H7 (cell line): ENCODE data around the gene DNAJC10. TPM values are rescaled to one million over a fixed set of nuclear protein-coding genes. Genes with fewer than 3 reads are reported as not detected.
A peak's percentile ranks its signal among the peaks of the same experiment; 100 is the strongest.
"Not testable (repeated sequence)": the region's sequence is repeated elsewhere in the genome, so short reads cannot be mapped to it uniquely, and the experiment has no call there.

Experiments used
- DNase-seq: peaks from one replicate; pipeline ENCODE4 v3.0.0; 2012
- H3K27me3 ChIP-seq: 2 replicates; pipeline ENCODE4 v1.6.0; 2011; ENCODE audit warnings: mild to moderate bottlenecking, low read length; ENCODE audit not compliant: control insufficient read depth, insufficient read depth
- H3K36me3 ChIP-seq: replicated peaks from 2 replicates; pipeline ENCODE4 v1.5.1; 2011; ENCODE audit warnings: low read length; ENCODE audit not compliant: control insufficient read depth, insufficient read depth
- H3K4me3 ChIP-seq: 2 replicates; pipeline ENCODE4 v1.5.1; 2011; ENCODE audit warnings: low read depth, mild to moderate bottlenecking, control low read depth, low read length, moderate library complexity; ENCODE audit not compliant: insufficient read depth
- total RNA-seq: library from RNA; depleted of rRNA; stranded (reverse); fragments of >200 nt; shearing (Covaris generic); gene quantifications from 2 replicates; pipeline ENCODE4 v1.2.3, GENCODE V29; 2014; rRNA removed

DNAJC10 gene, protein sequence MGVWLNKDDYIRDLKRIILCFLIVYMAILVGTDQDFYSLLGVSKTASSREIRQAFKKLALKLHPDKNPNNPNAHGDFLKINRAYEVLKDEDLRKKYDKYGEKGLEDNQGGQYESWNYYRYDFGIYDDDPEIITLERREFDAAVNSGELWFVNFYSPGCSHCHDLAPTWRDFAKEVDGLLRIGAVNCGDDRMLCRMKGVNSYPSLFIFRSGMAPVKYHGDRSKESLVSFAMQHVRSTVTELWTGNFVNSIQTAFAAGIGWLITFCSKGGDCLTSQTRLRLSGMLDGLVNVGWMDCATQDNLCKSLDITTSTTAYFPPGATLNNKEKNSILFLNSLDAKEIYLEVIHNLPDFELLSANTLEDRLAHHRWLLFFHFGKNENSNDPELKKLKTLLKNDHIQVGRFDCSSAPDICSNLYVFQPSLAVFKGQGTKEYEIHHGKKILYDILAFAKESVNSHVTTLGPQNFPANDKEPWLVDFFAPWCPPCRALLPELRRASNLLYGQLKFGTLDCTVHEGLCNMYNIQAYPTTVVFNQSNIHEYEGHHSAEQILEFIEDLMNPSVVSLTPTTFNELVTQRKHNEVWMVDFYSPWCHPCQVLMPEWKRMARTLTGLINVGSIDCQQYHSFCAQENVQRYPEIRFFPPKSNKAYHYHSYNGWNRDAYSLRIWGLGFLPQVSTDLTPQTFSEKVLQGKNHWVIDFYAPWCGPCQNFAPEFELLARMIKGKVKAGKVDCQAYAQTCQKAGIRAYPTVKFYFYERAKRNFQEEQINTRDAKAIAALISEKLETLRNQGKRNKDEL
- total RNA-seq, result 69.7 and 71.4 TPM in 2 replicates

DNA sequence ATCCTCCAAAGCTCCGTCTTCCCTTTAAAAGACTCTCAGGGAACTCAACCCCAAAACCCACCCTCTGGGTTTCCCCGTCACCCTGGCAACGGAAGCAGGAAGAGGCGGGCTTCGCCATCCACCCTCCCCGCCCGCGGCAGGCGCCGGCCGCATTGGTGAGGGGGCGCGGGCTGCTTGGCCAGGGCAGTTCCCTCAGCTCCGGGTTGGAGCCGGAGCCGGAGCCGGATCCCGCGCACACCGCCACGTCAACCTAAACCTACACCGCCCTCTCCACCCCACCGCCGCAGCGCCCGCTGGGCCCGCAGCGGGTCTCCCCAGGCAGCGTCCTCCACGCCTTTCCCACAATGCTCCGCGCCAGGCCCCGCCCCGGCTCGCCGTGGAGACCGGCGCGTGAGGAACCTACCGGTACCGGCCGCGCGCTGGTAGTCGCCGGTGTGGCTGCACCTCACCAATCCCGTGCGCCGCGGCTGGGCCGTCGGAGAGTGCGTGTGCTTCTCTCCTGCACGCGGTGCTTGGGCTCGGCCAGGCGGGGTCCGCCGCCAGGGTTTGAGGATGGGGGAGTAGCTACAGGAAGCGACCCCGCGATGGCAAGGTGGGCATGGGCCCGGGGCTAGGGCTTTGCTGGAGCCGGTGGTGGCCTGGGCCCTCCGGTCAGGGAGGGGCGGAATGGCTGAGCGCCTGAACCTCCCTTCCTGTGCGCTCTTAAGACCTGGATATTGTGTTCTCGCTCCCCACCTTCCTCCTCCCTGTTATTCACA is at the start of gene DNAJC10:
DNAJC10 (plus strand) TSS at position 366 of the 758 bp plus-strand sequence. CDS start 1,830 bp downstream, outside the sequence.
- Histone ChIP-seq H3K4me3 (peak within 1 kb of the TSS; percentile 67), H3K36me3 (no peaks in the 10 kb centered on the region), H3K27me3 (no peaks in the 10 kb centered on the region)
- peak; percentile 91 for DNase-seq

DNA sequence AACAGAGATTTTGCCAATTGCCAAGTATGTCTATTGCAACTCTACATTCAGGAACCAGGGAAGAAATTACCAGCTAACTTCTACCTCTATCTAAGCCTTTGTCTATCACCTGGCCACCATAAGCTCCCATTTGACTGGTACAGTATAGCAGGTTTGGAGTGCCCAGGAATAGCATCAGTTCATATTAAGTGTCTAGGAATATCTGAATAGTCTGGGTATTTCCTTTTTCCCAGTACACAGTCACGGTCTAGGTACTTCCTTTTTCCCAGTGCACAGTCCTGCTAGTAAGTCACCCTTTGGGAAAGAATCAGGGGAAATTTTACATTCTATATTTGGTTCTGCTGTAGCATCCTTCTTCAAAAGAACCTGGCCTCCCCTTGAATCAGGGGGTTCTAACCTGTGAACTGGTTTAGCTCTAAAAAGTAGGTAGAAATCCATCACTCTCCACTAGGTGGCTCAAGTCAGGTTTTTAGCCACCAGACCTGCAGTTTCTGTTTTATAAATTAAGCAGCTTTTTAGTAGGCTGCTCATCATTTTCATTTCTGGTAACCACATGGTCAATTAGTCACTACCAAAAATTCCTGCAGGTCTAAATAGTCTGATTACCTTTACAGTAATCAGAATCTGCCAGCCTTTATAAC is 49.3 kb upstream of the DNAJC10 start:
- DNase-seq, result peak; percentile 30
- Histone ChIP-seq H3K27me3 (no peaks in the 10 kb centered on the region), H3K4me3 (no peak overlapping the region), H3K36me3 (no peaks in the 10 kb centered on the region)

DNA sequence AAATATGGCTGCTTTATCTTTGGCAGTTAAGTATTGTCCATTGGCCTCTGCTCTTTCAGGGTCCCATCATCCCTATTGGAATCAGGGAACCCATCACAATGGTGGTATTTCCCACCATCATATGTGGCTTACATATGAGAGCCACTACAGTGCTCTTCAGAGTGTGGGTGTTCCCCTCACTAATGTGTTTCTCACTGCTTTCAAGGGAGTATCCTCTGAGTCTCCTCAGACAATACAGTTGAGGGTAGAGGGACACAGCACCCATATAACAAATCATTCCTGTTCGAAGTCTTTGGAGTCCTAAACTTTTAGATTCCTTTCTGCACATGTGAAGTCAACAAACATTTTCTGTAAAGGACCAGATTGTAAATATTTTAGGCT is 48.8 kb upstream of the DNAJC10 start:
- Histone ChIP-seq H3K4me3 (no peak overlapping the region), H3K27me3 (no peaks in the 10 kb centered on the region), H3K36me3 (no peaks in the 10 kb centered on the region)
- no peak for DNase-seq

DNA sequence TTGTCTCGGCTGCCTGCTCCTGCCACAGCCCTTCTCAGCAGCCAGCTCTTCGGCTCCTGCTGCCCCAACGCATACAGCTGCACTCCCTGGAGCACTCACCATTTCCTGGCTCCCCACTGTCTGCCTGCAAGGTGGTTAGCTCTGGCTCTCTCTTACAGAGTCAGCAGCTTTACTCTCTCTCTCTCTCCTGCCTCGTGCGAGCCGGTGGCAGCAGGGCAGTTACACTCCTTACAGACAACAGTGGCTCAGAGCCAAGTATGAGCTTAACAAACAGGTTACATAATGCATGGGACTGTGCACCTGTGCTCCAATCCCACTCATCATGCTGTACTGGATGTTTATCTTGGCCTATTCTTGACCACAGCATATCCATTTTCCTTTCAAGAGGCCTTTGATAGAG is 47.4 kb upstream of the DNAJC10 start:
- no peak for DNase-seq
- no peaks in the 10 kb centered on the region for H3K27me3 ChIP-seq
- no peak overlapping the region for H3K4me3 ChIP-seq
- H3K36me3 ChIP-seq, result no peaks in the 10 kb centered on the region

DNA sequence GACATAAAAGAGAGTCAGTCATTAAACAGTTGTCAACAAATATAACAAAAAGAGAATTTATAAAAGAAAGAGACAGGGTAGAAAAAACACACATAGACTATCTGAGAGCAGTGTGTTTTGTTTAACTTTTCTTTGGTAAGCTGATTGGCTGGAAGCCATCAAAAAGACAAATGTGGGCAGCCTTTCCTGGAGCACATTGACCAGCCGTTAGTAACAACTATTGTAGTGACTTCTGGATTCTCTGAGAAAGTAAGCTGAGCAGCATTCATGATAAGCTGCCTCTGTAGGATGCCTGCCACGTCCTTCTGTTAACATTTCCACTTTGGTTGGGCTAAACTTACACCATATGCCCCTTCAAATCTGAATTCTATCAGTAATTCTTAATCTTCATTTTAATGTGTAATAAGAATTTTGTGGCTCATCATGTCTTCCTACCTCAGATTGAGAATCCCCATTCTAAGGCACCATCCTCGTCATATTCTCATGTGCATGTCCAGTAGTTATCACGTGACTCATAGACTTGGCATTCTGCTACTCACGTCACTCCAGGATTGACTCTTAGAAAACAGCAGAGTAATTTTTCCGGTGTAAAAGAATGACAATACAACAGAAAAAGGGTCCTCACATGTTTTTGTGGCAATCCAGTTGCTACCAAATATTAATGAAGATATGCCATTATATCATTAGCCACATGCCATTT is 43.4 kb upstream of the DNAJC10 start:
- H3K4me3 ChIP-seq, result no peak overlapping the region
- DNase-seq, result no peak

DNA sequence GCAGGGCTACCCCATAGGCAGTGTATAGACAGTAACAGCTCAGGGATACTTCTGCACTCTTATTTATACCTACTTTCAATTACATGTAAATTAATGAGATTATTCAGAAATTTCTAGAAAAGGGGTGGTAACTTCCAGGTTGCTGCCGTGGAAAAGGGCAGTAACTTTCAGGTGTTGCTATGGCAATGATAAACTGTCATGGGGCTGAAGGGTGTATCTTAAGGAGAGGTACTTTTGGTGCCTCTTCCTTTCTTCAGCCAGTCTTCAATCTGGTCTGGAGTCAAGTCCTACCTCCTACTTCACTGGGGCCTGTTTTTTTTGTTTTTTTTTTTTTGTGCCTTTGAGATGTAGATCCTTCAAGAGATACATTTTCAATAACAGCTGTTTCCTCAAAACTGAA is 35.2 kb upstream of the DNAJC10 start:
- H3K4me3 ChIP-seq, result no peak overlapping the region
- H3K36me3 ChIP-seq, result no peaks in the 10 kb centered on the region
- H3K27me3 ChIP-seq, result no peaks in the 10 kb centered on the region
- no peak for DNase-seq

More for the DNA sequence above, 43.4 kb upstream of the DNAJC10 start:
- no peaks in the 10 kb centered on the region for H3K36me3 ChIP-seq
- H3K27me3 ChIP-seq, result no peaks in the 10 kb centered on the region

DNA sequence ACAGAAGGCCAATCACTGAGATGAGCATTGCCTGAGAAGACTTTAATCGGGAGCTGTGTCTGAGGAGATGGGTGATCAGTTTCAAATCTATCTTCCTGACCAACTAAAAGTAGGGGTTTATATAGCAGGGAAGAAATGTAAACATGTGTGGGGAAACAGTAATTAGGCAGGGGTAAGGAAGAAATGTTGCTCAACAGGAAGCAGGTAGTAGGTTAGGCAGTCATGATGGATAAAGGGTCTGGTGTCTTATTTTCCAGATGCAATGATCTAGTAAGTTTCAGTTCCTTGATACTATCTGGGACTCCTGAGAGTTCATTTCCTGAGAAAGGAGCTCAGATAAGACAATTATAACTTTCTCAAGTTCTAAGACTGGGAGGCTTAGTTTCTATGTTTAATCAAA is 33.8 kb upstream of the DNAJC10 start:
- no peak for DNase-seq
- no peak overlapping the region for H3K4me3 ChIP-seq
- H3K27me3 ChIP-seq, result no peaks in the 10 kb centered on the region
- no peaks in the 10 kb centered on the region for H3K36me3 ChIP-seq

DNA sequence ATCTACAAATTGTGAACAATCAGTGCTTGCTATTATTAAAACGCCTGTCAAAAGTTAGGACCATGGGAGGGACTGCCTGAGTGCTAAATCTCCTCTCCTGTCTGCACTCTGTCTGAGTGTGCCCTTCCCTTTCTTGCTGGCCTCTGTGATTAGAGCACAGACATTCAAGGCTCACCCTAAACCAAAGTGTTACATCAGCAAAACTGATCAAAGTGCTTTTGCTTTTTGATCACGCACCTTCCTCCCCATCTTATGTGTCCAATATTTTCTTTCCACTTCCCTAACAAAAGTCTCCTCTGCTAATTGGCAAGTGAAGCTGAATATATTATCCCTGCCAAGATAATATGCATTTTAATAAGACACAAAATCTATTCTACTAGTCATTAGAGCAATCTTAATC is 30.5 kb upstream of the DNAJC10 start:
- Histone ChIP-seq H3K4me3 (no peak overlapping the region), H3K27me3 (no peaks in the 10 kb centered on the region), H3K36me3 (no peaks in the 10 kb centered on the region)
- no peak for DNase-seq

DNA sequence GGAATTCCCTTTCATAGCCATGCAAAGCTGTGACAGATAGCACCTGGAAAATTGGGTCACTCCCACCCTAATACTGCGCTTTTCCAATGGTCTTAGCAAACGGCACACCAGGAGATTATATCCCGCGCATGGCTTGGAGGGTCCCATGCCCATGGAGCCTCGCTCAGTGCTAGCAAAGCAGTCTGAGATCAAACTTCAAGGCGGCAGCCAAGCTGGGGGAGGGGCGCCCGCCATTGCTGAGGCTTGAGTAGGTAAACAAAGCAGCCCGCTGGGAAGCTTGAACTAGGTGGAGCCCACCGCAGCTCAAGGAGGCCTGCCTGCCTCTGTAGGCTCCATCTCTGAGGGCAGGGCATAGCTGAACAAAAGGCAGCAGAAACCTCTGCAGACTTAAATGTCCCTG is 29.3 kb upstream of the DNAJC10 start:
- not testable (repeated sequence) for H3K36me3 ChIP-seq, H3K27me3 ChIP-seq, H3K4me3 ChIP-seq, DNase-seq

DNA sequence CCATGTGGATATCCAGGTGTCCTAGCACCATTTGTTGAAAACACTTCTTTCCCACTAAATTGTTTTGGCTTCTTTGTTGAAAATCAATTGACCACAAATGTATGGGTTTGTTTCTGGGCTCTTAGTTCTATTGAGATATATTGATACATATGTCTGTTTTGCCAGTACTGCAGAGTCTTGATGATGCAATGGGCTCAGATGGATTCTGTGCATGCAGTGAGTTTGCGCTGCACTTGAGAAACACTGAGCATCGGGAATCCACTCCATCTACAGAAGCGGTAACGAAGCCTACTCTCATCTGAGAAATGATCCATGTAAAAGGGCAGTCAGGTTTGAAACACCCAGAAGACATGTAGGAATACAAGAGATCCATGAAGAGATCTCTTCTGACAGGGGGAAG is 21.9 kb upstream of the DNAJC10 start:
- no peaks in the 10 kb centered on the region for H3K27me3 ChIP-seq
- no peak for DNase-seq
- no peak overlapping the region for H3K4me3 ChIP-seq
- no peaks in the 10 kb centered on the region for H3K36me3 ChIP-seq

DNA sequence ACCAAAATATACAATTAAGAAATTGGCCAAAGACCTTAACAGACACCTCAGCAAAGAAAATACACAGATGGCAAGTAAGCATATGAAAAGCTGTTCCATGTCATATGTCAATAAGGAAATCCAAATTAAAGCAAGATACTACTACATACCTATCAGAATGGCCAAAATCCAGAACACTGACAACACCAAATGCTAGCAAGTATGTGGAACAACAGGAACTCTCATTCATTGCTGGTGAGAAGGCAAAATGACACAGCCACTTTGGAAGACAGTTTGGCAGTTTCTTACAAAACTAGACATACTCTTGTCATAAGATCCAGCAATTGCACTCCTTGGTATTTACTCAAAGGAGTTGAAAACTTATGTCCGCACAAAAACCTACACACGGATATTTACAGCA is 20.3 kb upstream of the DNAJC10 start:
- no peak for DNase-seq
- Histone ChIP-seq H3K36me3 (no peaks in the 10 kb centered on the region), H3K27me3 (no peaks in the 10 kb centered on the region)

DNA sequence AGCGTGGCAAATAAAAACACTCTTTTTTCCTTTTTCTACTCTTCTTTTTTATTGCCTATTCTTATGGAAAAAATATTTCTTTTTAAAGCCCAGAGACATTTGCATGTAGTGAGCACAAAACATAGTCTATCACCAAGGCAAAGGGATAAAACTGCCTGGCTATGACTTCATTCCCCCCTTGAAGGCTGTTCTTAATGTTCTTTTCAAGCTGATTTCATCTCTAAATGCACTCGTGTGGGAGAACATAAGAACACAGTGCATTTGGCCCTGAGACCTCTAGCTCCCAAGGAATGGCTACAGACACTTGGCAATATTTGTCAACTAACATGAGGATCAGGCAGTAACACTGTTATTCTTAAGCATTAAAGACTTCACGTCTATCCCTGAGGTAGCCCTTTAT is 17.4 kb upstream of the DNAJC10 start:
- Histone ChIP-seq H3K4me3 (no peak overlapping the region), H3K36me3 (no peaks in the 10 kb centered on the region), H3K27me3 (no peaks in the 10 kb centered on the region)
- DNase-seq, result no peak

More for the DNA sequence above, 20.3 kb upstream of the DNAJC10 start:
- no peak overlapping the region for H3K4me3 ChIP-seq

DNA sequence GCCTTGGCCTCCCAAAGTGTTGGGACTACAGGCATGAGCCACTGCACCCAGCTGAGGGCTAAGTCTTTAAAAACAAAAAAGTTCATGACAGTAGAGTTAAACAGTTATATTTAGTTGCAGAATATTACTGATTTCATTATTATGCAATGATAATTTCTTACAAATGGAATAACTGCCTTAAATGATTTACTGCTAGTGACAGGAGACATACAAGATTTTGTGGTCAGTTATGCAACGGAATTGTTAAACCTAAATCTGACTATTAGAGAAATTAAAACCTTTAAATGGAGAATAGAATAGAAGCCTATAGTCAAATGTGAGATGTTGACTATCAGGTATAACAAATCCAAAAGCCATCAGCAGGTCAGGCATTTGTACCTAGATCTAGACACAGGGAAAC is 10.3 kb upstream of the DNAJC10 start:
- no peaks in the 10 kb centered on the region for H3K36me3 ChIP-seq
- DNase-seq, result no peak
- H3K4me3 ChIP-seq, result no peak overlapping the region
- no peaks in the 10 kb centered on the region for H3K27me3 ChIP-seq

DNA sequence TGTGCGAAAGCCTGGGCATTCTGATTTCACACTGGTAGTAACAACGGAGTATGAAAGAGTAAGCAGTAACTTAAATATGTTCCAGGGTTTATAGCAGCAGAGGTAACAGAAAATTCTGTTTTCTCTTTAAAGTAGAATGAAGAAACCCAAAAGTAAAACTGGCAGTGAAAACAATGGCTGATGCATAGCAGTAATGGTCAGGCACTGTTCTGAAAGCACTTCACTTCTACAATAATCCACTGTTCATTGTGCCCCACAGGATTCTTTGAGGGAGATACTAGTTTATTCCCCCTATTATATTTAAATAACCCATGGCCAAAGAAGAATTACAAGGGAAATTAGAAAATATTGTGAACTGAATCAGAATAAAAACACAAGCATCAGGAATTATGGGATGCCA is 9.3 kb upstream of the DNAJC10 start:
- Histone ChIP-seq H3K4me3 (no peak overlapping the region), H3K36me3 (no peaks in the 10 kb centered on the region), H3K27me3 (no peaks in the 10 kb centered on the region)
- DNase-seq, result no peak
